Activated CD4-positive, alpha-beta T cell treated with anti-CD3 and anti-CD28 coated beads, Interleukin-10, Interleukin-2, amounts not matched to agents 100 ng/mL and 50 ng/mL, durations not matched to agents 16 hours and 8 hours (primary cell): ENCODE measurements around the gene FGF1.

Experiments used
- DNase-seq: peaks from one replicate; pipeline ENCODE4 v3.0.0-alpha.2; 2020

The FGF1 gene

DNA sequence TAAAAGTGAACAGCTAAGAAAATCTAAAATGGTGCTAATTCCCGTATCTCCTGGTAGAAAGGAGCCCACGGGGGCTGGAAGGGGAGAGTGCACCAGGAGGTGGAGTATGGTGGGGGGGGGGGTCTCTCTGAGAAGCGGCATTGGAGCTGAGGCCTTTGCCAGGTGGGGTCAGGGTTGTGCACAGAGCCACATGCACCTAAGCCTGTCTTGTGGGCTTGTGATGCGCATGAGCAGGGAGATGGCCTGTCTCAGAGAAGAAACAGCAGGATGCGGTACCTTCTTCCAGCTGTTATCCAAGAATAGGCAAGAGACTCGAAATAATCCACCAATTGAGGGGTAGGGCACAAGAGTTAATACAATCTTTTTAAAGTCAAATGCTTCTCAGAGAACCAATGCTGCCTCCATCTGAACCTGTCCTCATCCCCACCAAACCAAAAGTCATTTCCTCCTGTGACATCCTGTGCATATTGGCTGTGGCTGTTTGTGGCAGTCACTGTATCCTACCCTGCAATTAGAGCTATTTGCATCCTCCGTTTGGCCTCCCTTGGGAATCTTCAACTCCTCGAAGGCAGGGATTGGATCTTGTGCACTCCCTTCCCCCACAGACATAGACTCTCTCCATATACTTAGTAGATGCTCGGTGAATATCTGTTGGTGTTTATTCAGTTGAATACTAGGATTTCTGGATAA is 45.4 kb downstream of the FGF1 start:
- DNase-seq = no peak

DNA sequence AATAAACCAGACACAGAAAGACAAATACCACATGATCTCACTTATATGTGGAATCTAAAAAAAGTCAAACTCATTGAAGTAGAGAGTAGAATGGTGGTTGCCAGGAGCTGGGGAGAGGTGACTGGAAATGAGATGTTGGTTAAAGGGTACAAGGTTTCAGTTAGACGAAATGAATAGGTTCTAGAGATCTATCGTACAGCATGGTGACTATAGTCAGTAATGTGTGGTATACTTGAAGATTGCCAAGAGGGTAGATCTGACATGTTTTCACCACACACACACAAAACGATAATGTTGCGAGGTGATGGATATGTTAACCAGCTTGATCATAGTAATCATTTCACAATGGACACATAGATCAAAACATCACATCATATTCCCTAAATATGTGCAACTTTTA is 46.4 kb downstream of the FGF1 start:
- peak; percentile 62 for DNase-seq

DNA sequence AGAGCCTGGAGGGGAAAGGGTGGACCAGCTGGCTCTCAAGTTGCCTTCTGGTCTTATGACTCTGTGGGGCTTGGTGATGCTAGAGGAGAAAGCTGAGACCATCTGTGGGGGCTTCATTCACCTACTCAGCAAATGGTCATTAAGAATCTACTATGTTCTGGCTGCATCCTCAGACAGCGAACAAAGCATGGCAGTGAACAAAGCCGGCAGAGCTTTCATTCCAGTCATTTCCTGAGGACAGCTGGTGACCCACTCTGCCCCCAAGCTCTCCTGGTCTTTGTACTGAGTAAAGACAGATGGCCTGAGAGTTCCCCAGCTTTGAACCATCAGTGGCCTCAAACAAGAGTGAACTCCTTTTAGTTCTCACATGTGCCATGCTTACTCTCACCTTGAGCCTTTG is 48.0 kb downstream of the FGF1 start:
- DNase-seq = no peak

DNA sequence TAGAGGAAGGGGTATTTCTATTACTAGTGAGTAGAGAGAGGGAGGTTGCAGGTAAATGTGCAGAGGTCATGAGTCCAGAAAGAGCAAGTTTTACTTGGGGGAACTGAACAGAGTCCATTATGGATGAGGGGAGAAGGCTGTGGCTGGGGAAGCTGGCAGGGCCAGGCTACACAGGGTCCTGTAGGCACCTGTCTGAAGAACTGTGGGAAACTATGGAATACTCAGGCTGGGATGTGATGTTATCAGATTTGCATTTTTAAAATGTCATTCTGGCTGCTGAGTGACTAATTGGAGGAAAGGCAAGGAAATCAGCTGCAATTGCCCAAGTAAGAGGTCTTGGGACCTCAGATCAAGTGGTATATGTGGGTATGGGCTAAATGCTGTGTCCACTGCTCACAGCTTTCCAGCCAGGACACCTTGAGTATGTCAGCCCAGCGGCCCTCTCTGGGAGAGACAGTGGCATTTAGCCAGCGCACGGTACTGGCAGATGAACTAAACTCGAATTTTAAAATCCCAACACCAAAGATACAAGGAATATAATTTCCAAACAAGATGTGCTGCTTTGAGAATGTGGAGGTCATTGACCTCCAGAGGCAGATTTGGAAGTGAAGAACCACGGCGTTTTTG is 49.1 kb downstream of the FGF1 start:
- DNase-seq = no peak

DNA sequence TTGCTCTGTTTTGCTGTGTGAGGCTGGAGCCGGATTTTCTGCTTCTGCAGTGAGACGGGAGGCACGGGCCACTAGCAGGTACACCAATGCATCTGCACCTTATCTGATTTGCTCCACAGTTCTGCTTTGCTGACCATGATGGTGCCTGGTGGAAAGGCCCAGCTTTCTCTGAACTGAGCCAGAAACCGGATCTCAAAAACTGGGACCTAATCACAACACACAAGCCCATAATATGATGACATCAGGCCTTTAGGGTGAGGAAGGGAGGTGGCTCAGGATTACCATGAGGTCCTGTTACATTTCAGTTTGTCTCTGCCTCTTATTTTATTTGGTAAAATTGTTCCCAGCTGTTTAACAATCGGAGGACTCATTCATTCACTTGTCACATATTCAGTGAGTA is 49.8 kb downstream of the FGF1 start:
- no peak for DNase-seq

DNA sequence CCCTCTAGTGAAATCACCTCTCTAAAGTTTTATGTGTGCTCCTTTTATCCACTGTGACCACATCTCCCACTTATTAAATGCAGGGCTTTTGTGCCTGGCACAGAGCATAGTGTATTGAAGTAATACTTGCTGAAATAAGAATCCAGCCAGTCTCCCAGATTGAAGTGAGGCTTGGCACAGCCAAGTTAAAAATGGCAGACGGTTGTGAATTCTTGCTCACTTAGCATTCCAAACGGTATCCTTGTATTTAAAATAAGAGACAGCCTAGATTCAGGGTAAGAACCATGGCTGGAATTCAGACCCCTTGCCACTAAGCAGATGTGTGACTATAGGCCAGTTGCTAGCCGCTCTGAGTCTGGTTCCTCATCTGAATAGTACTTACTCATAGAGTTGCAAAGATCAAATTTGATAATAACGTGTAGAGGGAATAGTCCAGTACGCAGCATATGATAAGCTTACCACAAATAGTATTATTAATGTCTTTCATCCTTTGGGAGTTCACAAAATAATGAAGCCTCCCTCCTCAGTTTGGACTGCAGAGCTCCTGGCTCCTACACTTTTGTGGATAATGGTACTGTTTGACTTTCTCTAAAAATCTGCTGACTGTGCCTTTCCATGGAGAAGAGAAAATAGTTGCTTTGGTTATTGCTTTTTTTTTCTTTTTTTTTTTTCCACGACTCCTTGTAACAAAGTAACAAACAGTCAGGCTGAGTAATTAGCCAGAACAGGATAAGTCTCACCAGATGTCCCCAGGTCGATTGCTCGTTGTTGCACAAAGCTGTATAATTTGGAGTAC is 51.5 kb downstream of the FGF1 start:
- no peak for DNase-seq

DNA sequence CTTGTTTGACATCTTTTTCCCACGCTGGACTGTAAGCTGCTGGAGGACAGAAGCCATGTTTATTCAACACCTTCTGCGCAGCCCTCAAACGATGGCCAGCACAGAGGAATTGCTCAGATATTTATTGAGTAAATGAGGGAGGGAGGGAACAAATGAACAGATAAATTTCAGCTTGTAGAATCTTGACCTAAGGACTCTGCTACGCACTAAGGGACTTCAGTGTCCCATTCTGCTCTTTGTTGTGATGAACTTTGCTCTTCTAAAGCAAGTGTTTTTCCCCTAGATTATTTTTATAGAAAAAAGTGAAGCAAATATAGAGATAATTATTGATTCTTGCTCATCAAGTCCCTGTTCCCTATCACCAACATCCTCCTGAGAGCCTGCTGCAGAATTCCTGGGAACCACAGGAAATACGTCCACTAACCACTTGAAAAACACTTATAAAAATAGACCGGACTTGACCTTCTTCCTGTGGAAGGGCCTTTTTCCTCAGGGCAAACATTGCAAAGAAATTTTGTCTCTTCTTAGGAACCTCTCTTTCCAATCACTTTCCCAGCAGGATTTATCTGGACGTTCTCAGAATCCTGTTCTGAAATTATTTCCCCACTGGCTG is 54.9 kb downstream of the FGF1 start:
- no peak for DNase-seq

DNA sequence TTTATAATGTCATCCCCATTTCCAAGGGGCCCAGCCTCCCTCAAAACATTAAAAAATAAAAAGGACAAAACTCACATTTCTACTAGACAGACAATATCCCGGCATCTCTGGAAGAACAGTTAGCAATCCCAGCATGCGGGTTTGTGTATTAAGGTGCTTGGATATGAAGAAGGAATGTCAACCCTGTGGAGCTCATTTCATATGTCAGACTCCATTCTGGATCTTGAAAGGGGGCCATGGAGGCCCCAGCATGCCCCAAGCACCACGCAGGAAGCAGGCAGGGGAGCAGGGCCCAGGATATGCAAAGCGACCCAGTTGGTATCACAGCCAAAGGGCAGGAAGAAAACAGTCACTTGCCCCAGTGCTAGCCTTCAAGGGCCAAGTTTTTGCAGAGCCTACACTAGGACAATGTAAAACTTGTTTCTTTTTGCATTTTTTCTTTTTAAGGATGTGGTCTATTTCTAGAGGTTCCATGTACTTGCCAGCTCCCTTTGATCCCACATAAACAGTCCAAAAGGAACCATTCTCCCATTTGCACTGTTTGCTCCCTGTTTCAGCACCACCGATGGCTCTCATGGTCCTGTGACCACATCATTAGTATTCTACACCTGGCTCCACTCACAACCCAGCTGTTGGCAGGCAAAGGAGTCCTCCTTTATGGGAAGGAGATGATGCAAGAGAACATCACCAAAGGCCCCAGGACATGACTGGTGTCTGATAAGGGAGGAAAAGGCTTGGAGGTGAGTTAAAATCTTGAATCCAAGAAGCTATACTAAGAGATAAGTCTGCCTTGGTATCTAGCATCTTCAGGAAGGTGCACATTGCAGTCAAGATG is 58.3 kb downstream of the FGF1 start:
- DNase-seq = no peak

DNA sequence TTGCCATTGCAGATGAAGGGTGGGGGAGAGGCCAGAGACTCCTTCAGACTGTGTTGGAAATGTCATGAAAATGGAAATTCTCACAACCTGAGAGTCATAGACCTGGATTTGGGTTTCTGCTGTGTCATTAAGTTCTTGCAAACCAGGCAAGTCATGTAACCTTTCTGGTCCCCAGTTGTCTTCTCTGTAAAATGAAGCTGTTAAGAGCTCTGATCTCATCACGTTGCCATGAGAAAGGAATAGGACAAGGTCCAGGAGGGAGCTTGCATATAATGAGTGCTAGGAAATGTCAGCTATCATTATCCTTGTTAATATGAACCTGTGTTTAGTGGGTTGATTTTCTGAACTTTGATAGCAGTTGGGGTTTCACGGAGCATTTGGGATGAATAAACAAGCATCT is 59.1 kb downstream of the FGF1 start:
- no peak for DNase-seq

DNA sequence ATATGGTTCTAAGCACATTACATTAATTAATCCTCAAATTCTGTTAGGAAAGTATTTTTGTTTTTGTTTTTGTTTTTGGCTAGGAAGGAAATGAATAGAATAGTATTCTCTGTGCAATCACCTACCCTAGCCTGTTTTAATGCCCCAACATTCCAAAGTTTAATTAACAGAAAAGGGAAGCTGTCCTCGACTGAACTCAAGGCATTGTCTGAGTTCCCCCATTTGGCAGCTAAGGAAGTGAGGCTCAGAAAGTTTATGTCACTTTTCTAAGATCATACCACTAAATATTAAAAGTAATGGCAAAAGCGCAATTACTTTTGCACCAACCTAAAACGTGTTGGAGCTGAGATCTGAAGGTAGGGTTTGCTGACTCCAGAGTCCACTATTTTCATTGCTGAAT is 59.8 kb downstream of the FGF1 start:
- no peak for DNase-seq

DNA sequence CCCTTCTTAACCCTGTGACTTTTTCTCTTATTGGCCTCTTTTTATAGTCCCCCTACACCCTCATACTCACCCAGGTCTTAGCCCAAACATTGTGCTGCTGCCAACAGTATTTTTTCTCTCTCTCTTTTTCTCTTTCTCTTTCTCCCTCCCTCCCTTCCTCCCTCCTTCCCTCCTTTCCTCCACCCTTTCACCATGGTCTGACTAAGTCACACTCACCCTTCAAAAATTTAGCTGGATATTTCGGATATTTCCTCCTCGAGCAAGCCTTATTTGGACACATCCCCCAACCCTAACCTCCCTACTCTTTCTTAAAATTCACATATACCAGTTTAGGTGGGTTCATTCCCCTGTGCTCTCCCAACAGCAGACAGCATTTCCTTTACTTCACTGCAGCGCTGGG is 64.7 kb downstream of the FGF1 start:
- no peak for DNase-seq

DNA sequence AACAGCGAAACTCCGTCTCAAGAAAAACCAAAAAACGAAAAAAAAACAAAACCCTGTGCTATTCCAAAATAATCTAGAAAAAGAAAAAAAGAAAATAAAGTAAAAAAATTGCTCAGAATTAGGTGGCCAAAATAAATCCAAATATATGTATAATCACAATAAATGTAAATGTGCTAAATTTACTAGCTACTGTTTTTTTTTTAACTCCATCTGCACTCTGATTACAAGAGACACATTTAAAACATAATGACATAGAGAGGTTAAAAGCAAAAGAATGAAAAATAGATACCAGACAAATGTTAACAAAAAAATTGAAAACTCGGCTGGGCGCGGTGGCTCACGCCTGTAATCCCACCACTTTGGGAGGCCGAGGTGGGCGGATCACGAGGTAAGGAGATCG is 66.1 kb downstream of the FGF1 start:
- DNase-seq = no peak

DNA sequence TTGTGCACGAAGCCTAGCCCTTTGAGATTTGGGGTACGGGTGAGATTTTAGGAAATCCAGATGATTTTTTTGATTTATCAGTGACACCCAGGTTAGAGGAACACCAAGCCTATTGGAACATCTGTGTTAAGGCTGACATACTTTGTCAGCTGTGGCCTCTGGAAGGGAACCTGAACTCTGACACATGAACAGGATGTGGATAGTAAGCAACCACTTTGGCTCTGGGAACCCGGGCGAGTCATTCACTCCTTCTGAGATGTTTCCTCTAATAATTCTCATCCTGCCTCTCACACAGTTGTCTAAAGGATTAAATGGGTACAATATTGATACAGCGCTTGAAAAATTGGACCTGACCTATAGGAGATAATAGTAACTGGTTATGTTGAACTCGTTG is 67.8 kb downstream of the FGF1 start:
- DNase-seq = peak; percentile 73

DNA sequence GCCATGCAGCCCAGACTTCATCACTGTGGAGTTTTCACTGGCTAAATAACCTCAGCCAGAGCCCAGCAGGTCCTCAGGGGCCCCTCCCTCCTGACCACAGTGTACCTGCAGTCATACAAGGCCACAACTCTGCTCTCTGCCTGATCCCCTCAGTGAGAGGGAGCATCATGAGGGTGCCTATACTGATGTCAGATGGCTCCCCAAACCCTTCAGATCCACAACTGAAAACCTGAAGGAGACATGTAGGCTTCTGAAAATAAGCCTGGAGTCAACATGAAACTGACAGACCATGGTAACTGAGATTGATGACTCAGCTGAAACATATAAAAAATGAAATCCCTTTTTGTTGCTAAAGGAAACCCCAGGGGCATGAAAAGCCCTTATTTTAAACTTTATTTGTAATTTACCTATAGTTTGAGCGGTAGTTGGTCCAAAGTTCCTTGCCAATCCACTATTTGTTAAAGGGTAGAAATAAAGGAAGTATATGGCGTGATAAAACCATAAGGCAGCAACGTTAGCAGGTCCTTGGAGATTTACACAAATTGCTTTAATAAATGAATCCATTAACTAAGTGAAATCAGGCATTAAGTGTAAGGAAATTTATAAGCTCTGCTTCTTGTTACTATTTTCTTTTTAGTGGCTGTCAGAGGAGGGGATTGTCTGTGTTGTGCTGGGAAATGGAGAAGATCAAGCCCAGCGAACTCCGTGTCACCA is 68.3 kb downstream of the FGF1 start:
- peak; percentile 79 for DNase-seq

DNA sequence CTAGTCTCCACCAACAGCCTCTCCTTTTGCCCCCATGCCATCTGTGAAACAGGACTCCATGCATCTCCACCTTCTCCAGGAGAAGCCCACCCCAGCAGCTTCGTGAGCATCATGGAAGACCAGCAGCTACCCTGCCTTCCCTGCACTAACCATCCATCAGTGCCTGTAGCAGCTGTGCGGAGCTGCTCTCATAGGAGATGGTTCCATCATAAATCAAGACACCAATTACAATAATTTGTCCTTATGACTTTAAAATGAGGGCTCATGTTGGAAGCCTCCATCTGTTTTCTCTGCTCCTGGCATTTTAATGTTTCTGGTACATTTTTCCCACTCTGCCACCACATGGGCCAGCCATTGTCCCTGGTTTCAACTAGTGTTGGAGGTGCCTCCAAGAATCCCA is 69.9 kb downstream of the FGF1 start:
- DNase-seq = no peak

DNA sequence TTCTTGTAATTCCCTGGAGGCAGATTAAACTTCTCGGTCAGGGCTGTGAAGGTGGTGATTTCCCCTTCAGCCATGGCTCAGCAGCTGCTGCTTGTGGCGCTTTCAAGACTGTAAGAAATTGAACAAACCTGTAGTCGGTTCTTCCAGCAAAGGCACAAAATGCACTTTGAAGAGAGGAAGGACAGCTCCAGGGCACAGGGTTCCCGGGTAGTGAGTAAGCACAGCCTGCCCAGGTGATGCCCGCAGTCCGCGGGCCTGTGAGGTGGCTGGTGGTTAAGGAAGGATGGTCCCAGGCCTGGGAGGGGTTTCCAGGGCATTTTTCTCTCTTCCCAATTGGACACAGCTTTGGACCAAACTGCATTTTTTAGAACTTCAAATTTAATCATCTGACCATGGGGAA is 71.8 kb downstream of the FGF1 start:
- no peak for DNase-seq

DNA sequence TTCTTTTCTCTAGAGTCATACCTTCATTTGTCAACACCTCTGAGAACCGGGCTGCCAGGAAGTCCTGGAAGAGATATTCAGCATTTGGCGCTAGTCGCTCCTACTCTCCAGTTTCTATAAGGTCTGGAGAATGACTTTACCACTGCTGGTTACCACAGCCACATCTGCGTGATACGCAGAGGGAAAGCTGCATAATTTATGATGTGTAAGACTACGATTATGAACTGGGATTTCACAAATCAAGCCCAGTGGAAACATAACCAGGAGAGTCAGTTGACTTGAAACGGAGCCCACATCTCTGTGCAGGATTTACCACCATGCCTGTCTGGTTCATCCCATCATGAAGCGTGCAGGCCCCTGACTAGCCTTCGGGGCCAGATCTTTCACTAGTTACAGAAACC is 72.6 kb downstream of the FGF1 start:
- no peak for DNase-seq

DNA sequence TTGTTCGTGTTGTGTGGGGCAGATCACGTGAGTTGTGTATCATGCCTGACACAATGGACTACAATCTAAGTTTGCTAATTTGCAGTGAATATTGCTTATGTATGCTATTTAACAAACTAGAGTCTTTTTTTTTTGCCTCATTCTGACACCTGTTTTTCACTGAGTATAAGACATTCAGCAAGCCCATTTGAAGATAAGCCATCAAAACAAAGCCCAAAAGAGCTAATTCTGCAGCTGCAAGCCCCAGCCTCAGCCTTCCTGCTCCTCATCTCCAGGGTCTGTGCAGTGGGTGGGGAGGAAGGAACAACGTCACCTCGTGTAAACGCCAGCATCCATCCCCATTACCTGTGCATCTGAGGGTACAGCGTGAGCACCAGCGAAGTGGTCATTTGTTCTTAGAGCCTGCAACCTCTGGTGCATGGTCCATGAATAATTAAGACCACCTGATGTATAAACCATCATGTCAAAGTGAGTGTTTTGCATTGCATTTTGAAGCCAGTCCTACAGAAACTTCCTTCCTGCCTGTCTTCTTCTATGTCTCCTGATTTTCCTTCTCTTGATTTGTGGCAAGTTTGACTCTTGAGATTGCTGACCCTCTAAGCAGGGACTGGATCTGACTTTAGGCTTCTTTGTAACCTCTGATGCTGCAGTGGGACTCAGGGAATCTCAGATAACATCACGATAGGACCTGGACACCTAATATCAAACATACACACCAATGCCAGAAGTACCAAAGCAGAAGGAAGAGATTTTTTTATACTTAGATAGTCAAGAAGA is 73.2 kb downstream of the FGF1 start:
- no peak for DNase-seq

DNA sequence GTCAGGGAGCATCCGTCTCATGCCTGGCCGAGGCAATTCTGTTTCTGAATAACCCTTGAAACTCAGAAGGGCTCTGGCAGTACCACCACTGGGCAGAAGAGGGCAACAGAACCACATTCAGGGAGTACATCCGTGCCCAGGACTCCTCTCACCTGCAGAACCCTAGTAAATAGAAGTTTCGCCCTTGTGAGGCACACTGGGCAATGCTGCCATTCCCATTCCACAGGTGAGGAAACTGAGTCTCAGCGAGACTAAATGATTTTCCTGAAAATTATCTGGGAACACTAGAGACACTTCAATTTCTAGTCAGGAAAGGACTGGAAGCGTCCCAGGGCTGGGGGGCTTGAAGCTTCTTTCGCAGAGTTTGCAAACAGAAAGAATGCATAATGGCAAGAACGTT is 74.7 kb downstream of the FGF1 start:
- DNase-seq = peak; percentile 81

DNA sequence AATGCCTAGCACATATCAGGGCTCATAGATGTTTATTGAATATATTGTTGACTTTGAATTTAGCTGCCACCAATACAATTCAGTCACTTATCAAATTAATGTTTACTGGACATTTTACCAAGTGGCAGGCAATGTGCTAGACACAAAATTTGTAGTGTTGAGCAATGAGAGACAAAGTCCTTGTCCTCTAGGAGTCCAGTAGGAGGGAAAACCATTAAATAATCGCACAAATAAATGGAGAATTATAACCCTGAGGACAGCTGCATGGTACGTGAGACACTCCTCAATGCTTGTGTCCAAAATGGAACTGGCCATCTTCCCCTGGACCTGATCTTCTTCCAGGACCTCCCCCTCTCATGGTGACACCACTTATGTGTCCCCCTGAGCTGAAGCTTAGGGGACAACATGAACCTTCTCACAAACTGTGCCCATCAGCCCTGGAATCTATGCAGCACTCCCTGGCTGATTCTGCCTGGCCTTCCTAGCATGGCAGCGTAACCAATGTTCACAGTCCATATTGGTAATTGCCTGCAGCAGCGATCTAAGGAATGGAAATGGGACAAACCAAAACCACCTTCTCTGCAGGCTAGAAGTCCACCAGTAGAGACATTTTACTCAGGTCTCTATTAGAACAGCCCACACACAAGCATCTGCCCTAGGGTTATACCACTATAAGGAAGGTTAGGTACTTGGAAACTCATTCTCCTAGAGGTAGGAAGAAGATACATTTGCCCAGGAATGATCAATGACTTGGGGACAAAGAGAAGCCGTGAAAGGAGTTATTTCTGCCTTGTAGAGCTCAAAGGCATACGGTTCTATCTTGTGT is 75.5 kb downstream of the FGF1 start:
- DNase-seq = no peak

DNA sequence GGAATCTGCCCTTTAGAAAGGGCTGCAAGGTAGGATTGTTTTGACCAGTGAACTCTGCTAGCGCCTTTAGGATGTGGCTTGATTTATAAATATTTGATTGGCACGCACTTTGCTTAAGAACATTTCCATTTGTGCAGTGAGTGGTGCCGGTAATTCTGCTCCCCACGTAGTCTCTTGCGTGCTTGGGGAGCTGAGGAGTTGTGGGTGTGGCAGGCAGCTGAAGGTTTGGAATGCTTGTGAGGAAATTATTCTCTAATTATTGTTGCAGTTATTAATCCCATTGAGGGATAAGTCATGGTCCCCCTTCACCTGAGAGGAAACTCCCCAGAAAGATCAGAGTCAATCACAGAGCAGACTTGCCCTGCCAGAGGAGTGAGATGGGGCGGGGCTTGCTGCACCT is 76.7 kb downstream of the FGF1 start:
- no peak for DNase-seq
